ENCODE measurements around the gene GMPR.

The GMPR gene

DNA sequence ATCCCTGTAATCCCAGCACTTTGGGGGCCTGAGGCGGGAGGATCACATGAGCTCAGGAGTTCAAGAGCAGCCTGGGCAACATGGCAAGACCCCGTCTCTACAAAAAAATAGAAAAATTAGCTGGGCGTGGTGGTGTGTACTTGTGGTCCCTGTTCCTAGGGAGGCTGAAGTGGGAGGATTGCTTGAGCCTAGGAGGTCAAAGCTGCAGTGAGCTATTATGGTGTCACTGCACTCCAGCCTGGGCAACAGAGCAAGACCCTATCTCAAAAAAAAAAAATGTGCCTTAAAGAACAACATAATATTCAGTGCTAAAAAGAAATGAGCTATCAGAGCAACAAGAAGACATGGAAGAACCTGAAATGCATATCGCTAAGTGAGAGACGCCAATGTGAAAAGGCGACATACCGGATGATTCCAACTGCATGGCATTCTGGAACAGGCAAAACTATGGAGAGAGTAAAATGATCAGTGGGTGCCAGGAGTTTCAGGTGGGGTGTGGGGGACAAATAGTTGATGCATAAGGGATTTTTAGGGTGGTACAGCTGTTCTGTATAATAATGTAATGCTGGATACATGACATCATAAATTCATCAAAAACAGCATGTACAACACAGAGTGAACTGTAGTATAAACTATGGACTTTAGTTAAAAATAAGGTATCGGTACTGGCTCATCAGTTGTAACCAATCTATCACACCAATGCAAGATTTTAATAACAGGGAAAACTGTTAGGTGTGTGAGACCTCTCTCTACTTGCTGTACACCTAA lies 80.8 kb downstream of the GMPR start:
- no peak for TF ChIP-seq CTCF (IDR thresholded peaks at IDR 0.05; ENCODE audit: low read depth, low read length, missing control alignments)
- H3K36me3 ChIP-seq (replicated peaks): no peaks in the 10 kb centered on the region
- in situ Hi-C loops (cut with HindIII; ENCODE audit: low pct_ligation_motif_present, low sequenced_read_pairs): no loop called here

DNA sequence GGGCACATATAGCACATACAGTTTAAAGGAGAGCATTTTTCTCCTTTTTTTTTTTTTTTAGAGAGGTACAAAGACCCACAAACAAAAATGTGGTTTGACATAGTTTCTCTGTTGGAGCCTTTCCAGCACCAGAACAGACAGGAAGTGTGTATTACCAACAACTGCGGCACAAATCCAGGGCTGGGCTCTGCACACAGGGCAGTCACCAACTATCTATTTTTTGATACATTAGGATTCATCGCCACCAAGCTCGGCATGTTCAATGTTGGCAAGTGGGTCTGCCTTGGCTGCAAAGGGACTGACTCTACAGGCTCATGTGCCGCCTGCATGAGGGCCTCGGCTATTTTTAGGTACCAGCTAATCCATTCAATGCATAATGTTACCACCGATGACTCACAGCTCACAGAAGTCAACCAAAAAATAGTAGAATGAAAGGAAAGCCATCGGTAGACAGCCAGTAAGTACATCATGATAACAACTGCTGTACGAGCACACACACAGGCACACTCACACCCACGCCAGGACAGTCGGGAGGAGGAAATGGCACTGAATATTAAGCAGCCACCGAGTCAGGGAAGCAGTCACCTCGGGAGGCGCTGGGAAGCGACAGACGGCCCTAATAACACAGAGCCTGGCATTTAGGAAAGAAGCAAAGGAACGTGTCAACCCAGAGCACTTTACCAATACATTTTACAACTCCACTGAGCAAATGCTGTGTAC lies 81.6 kb downstream of the GMPR start:
- no peak for TF ChIP-seq CTCF (IDR thresholded peaks at IDR 0.05; ENCODE audit: low read depth, low read length, missing control alignments)
- in situ Hi-C loops (cut with HindIII; ENCODE audit: low pct_ligation_motif_present, low sequenced_read_pairs): no loop called here
- peak overlapping the region; percentile 31 for H3K4me3 ChIP-seq (ENCODE audit: low read depth, low read length)
- no peaks in the 10 kb centered on the region for H3K36me3 ChIP-seq (replicated peaks)
- H3K27ac ChIP-seq: peak overlapping the region; percentile 83
- peak; percentile 96 for DNase-seq
- H3K27me3 ChIP-seq (replicated peaks): no peaks in the 10 kb centered on the region

More for the DNA sequence above, 80.8 kb downstream of the GMPR start:
- H3K4me3 ChIP-seq (ENCODE audit: low read depth, low read length): no peak overlapping the region
- no peak for DNase-seq
- H3K27ac ChIP-seq: peak overlapping the region; percentile 83
- H3K27me3 ChIP-seq (replicated peaks): no peaks in the 10 kb centered on the region

GRCh38 chr6:16320533-16321340 lies 82.3 kb downstream of the GMPR start:
- no peaks in the 10 kb centered on the region for H3K36me3 ChIP-seq (replicated peaks)
- no peaks in the 10 kb centered on the region for H3K27me3 ChIP-seq (replicated peaks)
- no peak overlapping the region for H3K4me3 ChIP-seq (ENCODE audit: low read depth, low read length)
- peak overlapping the region; percentile 83 for H3K27ac ChIP-seq
- no peak for DNase-seq
- in situ Hi-C loops (cut with HindIII; ENCODE audit: low pct_ligation_motif_present, low sequenced_read_pairs): no loop called here
- TF ChIP-seq CTCF (IDR thresholded peaks at IDR 0.05; ENCODE audit: low read depth, low read length, missing control alignments): no peak

DNA sequence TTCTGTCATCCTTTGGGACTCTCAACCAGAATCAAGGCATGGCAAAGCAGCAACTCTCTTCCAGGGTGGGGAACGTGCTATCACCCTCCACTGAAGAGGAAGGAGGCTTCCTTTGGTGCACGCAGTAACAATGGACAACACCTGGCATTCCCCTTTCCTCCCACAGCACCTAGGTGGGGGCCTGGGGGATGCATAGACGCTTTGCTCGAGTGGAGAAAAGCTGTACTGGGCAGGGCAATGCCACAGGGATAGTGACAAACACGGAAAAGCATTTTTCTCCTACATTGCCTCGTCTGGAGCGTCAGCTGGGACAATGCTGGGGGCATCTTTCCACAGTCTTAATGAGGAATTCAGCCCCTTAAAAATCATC lies 82.9 kb downstream of the GMPR start:
- in situ Hi-C loops (cut with HindIII; ENCODE audit: low pct_ligation_motif_present, low sequenced_read_pairs): no loop called here
- H3K36me3 ChIP-seq (replicated peaks): peaks cover 5% of the 10 kb centered on the region
- H3K4me3 ChIP-seq (ENCODE audit: low read depth, low read length): no peak overlapping the region
- H3K27me3 ChIP-seq (replicated peaks): no peaks in the 10 kb centered on the region
- H3K27ac ChIP-seq: no peak overlapping the region
- no peak for DNase-seq
- no peak for TF ChIP-seq CTCF (IDR thresholded peaks at IDR 0.05; ENCODE audit: low read depth, low read length, missing control alignments)

DNA sequence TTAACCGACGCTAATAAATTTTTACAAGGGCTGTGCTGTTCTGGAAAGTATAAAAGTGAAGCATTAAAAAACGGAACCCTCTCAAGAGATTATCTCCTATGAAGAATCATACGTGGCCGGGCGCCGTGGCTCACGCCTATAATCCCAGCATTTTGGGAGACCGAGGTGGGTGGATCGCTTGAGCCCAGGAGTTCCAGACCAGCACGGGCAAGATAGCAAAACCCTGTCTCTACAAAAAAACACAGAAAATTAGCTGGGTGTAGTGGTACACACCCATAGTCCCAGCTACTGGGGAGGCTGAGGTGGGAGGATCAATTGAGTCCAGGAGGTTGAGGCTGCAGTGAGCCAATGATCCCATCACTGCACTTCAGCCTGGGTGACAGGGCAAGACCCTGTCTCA lies 83.4 kb downstream of the GMPR start:
- no peak for TF ChIP-seq CTCF (IDR thresholded peaks at IDR 0.05; ENCODE audit: low read depth, low read length, missing control alignments)
- DNase-seq: no peak
- Histone ChIP-seq H3K36me3 (replicated peaks) (peaks cover 10% of the 10 kb centered on the region), H3K4me3 (ENCODE audit: low read depth, low read length) (no peak overlapping the region), H3K27me3 (replicated peaks) (no peaks in the 10 kb centered on the region), H3K27ac (no peak overlapping the region)
- in situ Hi-C loops (cut with HindIII; ENCODE audit: low pct_ligation_motif_present, low sequenced_read_pairs): no loop called here

All from brain microvascular endothelial cell (primary cell).